CD4-positive, alpha-beta T cell treated with Interleukin-15 for 1 hour (primary cell): Measurements from ENCODE around the gene NR6A1.

Experiments used
- DNase-seq: peaks from one replicate; pipeline ENCODE4 v3.0.0-alpha.2; 2020

NR6A1 gene

DNA sequence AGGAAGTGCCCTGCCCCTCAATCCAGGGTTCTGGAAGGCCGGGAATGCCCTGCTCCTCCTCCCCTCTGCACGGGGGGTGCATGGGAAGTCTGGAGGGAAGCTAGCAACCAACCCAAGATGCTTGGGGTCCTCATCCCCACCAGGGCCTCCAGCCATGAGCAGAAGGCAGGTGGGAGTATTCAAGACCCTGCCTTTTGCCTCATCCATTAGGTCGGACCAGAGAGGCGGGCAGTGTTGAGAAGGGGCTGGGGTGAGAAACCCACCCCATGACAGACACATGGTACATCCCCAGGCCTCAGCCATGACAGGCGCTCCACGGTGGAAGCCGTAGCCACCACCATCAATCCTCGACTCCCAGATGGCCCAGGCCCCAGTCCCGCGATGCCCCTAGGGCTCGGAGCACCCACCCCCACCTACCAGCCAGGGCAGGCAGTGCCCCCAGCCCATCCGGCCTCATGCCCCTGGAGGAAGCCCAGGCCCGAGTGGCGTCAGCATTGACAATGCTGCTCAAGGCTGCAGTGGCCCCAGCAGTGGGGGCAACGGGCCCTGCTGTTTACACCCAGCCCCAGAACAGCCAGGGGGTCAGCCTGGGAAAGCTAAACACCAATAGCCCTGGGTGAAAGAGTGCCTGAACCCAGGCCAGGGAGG is 272.5 kb downstream of the NR6A1 start:
- DNase-seq = no peak

DNA sequence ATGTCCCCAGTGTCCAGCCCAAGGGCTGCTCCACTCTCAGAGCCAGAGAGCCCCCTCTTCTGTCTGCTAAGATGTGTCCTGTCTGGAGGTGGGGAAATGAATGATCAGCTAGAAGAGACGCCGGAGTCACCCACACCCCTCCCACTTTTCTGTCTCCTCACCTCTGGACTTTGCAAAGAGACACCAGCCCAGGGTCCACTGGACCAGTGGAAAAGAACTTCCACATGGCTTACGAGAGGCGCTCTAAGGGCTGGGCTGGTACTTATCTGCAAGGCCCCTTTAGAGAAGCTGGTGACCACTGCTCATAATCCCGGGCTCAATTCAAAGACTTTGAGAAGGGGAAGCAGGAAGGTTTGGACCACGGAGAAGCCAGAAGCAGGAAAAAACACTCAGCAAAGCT is 273.1 kb downstream of the NR6A1 start:
- DNase-seq = no peak

DNA sequence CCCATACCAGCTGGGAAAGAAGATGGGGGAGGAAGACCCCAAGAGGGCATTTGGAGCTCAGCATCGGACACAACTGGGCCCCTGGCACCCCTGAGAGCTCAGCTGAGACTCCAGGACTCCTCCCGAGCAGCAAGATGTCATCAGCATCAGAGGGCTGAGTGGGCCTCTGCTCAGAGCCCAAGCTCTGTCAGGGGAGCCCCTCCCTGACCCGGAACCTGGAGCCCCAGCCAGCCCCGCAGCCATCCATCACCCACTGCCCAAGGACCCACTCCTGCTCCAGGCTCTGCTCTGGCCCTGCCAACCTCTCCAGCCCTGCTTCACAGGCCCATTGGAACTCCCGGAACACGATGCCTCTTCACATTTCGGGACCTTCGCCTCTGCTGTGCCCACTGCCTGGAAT is 273.7 kb downstream of the NR6A1 start:
- DNase-seq = no peak

DNA sequence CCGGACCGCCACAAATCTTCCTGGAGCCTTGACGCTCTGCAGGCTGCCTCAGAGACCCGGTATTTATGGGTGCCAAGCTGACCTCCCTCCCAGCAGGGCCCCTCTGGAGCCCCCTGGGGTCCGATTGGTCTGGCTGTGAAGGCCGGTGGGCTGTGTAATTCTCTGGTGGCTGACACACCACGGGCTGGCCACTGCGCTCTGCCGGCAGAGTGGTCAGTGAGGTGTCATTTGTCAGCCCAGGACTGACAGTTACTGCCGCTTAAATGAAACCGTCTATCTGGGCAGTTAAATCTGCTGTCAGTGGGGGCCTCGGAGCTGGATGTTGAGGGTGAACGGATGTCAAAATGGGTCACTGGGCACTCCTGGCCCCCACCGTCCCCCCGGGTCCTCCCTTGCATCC is 274.6 kb downstream of the NR6A1 start:
- no peak for DNase-seq

DNA sequence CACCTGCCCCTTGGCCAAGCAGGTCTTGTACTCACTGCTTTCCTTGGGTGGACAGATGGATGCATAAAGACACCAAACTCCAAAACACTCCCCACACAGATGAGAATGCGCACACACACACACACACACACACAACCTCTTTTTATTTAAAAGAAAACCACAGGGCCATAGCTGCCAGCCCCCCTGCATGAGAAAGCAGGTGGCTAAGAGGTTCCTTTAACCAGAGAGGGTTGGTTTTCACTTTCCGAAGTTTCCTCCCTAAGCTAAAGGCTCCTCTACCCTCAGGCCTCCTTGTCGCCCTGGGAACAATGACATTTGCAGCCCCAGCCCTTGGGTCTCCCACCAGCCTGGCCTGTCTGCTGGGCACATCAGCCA is 275.0 kb downstream of the NR6A1 start:
- DNase-seq = no peak

DNA sequence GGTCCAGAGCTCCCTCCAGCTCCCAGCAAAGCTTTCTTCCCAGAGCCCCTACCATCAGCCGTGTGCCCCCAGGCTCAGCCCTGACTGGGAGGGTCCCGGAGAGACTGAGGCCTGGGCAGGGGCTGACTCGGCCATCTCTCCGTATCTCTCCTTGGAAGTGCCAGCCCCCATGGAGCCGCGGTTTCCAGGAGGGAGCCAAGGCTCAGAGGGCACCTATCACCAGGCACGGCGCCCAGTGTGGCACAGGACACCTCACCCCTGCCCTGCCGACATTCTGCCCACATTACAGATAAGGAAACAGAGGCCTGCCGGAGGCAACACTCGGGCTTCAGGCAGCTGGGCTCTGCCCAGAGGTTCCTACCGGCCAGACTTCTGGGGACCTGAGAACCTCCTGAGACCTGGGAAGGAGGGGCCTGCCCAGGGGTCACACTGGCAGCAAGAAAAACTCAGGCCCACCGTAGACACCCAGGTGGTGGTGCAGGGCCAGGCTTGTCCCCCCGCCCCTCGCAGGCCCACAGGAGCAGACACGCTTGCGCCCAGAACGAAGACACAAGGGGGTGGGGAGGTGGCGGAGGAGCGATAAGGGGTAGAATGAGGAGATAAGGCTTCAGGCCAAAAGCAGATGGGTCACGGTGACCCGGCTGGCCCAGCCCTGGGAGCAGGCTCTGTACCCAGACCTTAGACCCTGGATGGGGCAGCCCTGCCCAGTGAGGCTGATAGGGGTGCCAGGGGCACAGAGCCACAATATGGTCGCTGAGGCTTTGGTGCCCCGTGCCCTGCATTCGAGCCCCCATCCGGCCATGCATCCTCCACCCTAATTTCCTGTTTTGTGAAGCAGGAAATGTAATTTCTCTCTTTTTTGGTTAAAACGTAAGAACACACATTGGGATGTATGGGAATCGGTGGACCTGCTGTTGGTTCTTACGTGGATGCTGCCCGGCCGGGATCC is 275.7 kb downstream of the NR6A1 start:
- DNase-seq = no peak

DNA sequence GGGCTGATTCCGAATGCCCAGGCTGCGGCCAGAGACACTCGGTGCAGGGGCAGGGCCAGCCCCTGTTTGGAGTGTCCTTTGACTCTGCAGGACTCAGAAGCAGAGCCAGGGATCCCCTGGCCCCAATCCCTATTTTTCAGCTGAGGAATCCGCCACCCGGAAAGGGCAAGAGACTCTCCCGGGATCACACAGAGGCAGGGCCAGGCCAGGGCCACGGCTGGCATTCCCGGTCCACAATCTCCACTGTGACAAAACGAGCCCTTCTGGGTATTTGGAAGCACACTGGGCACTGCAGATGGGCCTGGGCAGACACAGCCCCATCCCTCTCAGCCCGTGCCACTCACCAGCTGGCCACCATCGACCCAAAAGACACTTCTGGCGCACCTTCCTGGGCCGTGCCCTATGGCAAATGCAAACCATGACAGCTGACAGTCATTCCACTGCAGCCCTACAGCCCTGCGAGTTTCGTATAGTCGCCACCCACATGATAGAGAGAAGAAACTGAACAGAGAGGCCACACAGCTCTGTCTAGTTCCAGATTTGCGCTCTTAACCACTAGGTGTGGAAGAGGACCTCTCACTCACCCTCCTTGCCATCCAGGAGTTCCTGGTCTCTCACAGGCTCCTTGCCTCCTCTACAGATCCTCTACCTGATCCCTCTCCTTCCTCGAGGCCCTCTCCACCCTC is 277.2 kb downstream of the NR6A1 start:
- no peak for DNase-seq

DNA sequence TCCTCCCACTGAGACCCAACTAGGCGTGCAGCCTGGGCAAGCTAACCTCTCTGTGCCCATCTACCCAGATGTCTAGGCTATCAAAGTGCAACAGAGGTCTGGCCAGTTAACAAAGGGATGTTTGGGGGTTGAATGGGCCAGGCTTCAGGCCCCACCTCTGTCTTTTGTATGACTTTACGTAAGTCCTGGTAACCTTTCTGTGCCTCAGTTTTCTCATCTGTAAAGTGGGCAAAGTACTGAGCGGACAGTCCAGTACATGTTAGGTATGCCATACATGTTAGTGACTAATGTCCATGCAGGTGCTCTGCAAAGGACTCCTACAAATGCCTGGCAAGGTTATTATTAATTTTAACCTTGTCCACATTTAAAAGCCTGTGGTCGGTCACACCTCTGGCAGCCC is 277.9 kb downstream of the NR6A1 start:
- no peak for DNase-seq

DNA sequence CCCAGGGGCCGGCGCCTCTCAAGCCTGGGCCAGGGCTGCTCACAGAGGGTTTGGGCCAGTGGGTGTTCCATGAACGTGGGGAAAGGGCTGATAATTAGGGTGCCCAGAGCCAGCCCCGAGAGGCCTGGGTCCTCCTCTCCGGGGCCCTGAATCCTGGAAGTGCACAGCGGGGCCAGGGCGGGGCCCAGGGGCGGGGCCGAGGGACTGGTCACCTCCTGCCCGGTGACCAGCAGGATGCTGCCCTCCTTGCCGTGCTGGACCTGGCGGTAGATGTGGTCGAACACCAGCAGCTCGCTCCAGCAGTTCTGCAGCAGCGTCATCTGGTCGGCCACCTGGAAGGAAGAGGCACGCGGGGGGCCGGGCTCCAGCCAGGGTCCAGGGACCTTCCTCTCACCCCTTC is 278.3 kb downstream of the NR6A1 start:
- no peak for DNase-seq

DNA sequence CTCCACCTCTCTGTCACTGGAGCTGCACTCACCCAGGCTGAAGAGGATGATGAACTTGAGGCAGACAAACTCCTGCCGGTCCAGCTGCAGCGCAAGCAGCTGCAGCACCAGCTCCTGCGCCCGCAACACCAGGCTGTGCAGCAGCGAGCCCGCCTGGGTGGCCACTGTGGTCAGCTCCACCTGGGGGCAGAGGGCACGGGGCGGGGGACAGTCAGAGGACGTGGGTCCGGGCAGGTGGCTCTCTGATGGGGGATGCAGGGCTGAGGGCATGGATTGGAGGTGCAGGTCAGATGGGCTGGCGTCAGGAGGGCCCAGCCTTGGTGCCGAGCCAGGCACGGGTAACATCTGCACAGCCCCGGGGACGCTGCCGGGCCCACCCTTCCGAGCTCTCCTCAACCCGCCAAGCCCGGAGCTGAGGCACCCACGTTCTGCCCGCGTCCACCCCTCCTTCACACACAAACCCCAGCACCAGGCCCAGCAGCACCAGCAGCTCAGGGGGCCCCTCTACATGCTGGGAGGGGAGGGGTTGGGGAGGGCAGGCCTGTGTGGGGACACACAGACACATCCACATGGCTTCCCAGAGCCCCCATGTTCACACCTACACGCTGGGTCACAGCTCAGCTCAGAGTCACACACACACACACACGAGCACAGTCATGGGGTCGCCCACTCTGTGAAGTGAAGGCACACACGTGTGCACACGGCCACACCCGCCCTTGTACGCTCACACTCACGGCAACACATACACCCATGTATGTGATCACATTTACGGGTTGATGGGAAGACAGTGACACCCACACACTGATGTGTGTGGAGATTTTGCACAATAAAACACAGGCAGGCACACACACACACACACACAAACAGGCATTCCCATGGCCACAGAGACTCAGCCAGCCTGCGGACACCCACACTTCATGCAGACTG is 279.8 kb downstream of the NR6A1 start:
- DNase-seq = no peak

DNA sequence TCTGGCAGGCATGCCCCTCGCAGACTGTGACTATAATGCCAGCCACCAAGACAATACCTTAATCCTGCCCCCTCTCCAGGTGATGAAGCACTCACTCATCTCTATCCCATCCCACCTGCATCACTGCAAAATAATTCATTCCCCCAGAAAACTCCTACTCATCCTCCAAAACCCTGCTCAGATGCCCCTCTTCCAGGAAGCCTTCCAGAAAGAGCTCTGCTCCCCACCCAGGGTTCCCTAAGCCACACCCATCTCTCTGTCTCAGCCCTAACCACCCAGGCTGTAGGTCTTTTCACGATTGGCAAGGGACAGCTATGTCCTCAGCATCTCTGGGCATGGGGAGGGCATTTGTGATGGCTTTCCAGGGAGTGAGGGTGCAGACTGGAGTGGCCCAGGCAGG is 281.1 kb downstream of the NR6A1 start:
- DNase-seq = no peak

DNA sequence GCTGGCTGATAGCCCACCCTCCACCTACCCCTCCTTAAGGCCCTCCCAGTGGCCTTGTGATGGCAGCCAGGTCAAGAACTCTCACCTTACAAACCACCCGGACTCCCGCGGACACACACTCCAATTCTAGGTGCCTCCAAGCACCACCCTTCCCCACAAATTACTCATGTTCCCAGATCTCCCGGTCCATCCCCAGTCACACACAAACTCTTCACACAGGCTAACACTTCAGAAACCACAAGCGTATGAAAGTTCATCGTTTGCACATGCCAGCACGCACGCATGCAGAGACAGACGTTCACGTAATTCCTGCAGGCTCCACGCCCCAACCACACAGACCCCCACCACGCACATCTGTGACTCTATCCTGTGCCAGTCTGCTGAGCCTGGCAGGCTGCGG is 281.9 kb downstream of the NR6A1 start:
- DNase-seq = no peak

DNA sequence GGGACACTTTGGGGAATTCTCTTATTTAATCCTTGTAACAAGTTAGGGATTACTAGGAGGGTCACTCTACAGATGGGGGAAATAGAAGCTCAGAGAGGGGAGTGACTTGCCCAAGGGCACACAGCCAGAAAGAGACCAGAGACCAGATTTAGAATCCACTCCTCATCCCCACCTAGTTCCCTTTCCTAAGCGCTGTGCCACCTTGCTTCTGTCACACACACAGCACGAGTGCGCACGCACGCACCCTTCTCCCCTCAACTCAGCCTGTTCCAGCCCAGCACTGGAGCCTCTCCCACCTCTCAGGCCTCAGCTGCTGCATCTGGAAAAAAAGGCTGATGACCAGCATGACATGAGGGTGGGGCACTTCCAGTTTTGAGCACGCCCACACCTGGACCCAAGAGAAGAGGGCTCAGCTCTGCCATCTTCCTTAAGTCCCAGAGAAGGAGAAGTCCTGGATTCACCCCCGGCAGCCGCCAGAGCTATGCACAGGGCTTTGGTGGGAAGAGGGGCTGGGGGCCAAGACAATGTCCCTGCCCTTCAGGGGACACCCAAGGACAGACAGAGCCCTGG is 282.4 kb downstream of the NR6A1 start:
- DNase-seq = no peak

DNA sequence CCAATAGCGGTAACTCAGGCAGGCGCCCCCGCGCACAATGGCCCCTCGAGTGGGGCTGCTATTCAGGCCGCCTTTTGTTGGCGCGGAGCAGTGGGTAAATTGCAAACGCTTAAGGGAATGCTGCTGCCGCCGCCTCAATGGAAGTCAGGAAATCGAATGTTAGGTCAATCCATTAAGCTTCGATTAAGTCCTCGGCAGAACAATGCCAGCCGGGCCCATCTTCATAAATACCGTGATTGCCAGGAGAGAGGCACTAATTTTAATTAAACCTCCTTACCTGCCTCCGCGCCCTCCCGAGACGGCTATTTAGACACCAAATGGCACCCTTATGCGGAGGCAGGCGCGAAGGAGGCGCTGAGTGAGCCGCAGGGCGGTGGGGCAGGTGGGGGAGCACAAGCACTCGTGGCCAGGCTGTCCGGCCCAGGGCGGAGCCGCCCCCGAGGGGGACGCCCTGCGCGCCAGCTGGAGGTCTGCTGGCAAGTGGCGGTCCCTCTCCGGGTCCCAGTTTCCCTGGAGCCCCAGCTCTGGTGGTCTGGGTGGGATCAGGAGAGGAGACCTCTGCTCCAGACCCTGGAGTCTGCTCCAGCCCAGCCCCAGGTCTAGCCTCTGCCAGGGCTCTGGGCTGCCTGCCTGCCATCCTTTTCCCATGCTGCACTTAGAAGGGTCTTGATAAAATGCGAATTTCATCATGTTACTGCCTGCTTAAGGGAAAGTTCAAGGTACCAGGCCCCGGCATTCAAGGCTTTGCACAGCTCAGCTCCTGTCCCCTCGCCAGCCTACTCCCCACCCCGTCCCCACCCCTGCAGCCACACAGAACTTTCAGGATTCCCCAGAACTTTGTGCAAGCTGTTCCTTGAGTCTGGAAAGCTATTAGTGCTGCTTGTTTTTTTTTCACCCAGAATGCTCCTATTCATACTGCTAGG is 283.6 kb downstream of the NR6A1 start:
- DNase-seq = no peak

DNA sequence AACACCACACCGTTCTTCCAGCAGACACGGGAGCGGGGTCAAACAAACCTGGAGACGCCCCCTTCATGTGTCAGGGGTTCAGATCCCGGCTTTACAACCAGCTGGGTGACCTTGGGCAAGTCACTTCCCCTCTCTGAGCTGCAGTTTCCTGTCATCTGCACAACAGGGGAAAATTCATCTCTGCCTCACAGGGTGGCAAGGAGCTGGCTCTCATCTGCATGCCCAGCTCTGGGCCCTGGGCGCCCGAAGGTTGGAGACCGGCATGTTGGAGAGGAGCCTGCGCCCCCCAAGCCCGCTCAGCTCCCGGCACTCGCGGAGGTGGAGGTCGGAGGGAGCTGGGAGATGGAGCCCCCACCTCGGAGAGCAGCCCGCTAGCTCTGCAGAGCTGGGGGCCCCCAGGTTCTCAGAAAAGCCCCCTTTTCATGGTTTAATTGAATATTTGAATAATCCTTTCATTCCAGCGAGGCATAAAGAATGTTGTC is 284.3 kb downstream of the NR6A1 start:
- DNase-seq = no peak

DNA sequence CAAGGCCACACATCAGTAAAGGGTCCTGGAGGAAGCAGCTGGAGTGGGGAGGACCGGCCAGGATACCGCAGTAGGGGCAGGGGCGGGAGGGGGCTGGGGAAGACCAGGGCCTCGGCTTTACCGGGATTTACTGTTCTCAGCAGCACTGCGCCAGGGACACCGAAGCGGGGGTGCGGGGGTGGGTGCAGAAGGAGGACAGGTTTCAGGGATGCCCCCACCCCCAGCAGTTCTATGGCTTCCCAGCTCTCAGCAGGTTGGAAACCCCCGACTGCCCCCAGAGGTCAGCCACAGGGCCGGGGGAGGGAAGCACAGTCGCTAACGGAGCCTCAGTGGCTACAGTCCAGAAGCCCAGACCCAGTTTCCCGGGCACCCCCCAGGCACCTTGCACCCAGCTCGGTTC is 285.2 kb downstream of the NR6A1 start:
- no peak for DNase-seq

DNA sequence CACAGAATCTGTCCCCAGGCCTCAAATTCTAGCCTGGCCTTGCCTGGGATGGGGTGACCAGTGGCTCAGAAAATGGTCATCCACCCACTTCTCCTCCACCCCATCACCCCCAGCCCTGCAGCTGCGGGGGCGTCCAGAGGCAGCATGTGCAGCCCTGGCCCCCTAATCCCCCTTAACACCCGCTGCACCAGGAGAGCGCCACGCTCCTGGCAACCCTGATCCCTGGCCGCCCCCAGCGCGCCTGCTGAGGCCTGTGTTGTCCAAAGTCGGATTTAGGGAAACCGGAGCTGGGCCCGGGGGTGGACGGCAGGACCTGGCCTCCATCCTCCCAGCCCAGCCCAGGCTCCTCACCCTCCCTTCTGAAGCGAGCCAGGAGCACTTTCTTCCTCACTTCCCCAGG is 285.9 kb downstream of the NR6A1 start:
- DNase-seq = no peak

DNA sequence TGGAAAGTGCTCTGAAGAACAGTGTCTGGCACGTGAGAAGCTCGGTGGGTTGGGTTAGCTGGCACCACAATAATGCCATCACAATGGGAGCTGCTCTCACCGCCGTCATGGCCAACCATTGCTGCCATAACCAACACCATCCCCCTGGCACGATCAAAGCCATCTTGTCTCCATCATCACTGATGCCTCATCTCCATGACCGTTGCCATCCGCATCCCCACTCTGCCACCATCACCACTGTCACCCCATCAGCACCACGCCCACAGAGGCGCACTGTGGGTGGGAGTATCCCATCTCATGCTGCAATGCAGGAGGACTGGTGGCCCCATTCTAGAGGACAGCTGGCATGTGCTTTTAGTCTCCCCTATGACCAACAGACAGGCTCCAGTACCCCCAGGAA is 287.6 kb downstream of the NR6A1 start:
- DNase-seq = no peak

DNA sequence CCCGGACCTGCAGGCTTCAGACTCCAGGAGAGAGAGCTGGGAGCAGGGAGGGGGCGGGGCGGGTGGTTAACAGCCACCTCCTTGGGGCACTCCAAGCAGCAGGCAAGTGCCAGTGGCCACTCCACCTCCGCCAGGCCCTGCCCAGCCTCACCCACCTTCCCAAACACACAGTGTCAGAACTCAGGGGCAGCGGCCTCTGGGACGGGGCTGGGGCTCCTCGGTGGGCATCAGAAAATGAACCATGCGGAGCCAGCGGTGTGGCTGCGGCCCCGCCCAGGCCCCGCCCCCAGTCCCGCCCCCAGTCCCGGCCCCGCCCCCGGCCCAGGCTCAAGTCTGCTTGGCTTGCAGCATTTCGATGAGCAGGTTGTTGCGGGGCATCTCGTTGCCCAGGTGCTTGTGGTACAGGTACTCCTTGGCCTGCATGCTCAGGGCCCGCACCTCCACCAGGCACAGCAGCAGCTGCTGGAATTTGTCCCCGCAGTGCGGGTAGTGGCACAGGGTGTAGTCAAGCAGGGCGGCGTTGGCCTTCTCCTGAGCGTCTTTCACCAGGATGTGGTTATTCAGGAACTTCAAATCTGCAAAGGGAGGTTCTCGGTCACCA is 288.6 kb downstream of the NR6A1 start:
- DNase-seq = no peak

DNA sequence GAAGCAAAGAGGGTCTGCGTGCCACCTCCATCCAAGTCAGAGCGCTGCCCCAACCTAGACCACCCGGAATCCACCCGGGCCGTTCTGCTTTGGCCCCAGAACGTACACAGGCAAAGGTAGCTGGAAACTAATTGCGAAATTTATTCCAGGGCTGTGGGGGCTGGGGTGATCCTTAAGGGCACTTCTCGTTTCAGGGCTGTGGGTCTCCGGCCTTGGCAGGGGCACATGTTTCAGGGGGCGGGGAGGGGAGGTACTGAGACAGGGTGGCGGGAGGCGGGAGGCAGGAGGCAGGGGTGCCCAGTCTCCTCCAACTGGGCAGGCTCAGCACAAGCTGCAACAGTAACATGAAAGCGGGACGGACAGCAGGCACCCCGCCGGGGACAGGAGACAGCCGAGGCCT is 290.0 kb downstream of the NR6A1 start:
- DNase-seq = no peak

DNA sequence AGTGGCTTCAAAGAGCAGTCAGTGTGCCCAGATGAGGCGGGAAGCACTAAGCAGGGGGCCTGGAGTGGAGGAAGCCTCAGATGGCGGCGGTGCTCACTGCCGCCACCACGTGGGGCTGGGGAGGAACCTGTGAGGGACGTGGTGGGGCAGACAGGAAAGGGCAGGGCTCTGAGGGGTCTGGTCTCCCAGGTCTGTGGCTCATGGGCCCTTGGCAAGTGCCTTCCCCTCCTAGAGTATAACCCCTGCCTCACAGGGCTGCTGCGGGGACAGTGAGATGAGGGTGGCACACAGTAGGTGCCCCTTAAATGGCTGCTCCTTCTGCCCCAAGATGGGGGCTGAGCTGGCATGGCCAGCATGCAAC is 290.5 kb downstream of the NR6A1 start:
- DNase-seq = no peak
